K562 (cell line): Measurements from ENCODE around the gene PTPN13. TPM values are rescaled to one million over a fixed set of nuclear protein-coding genes. Genes with fewer than 3 reads are reported as not detected.

Experiments used
- ATAC-seq: fragments of 200-7000 bp; cut with Tn5 transposase; 3 replicates; pipeline ENCODE4 v1.9.1; 2020; ENCODE audit warnings: moderate library complexity
- BruUV-seq: library from RNA; stranded (reverse); fragments of 400-500 nt; replicated peaks from 2 replicates; lab custom pipeline; 2021; lab: Mats Ljungman, UMichigan
- CTCF ChIA-PET: fragments of 300-600 bp; formaldehyde crosslinking; extraction: SDS; loops from one replicate; lab custom pipeline; 2021; ENCODE audit warnings: low intra/inter-chr PET ratio; lab: Yijun Ruan, JAX
- POLR2A ChIA-PET: fragments of 300-600, 350-650 bp; sonication (Branson Sonifier 250); formaldehyde crosslinking; extraction: SDS; loops from one replicate; lab custom pipeline; 2021; ENCODE audit warnings: antibody characterized with exemption, inconsistent platforms; lab: Yijun Ruan, JAX
- DNase-seq, 4 experiments: peaks; one replicate each; pipeline versions ENCODE4 v3.0.0 to v3.0.0-alpha.2; 2011 to 2018; ENCODE audit warnings: low spot score in 3 of 4, mixed read lengths in 3 of 4; ENCODE audit errors: extremely low read depth in 1 of 4
- FAIRE-seq: peaks from 2 replicates; lab custom pipeline; 2011; peaks lifted over from hg19 to GRCh38; lab: Jason Lieb, UNC
- H2AFZ ChIP-seq: 2 replicates; pipeline ENCODE4 v1.6.0; 2011; ENCODE audit warnings: low read depth, low read length, control low read depth, inconsistent platforms
- H3K27ac ChIP-seq: fragments of 200-600 bp; 3 replicates; pipeline ENCODE4 v1.8.0; 2011; ENCODE audit warnings: low read depth, mild to moderate bottlenecking, control low read depth, inconsistent platforms, low read length, moderate library complexity, mixed read lengths; ENCODE audit errors: extremely low read depth
- H3K27me3 ChIP-seq, 2 experiments: fragments of 300-600 bp in 1 of 2; 2 replicates in 1 of 2; 3 replicates in 1 of 2; pipeline versions ENCODE4 v1.6.0 to v1.8.0; 2011; ENCODE audit warnings: inconsistent platforms in 2 of 2, low read length in 2 of 2, mild to moderate bottlenecking in 1 of 2, mixed read lengths in 1 of 2, moderate library complexity in 1 of 2; ENCODE audit not compliant: control insufficient read depth in 2 of 2, insufficient read depth in 2 of 2
- H3K36me3 ChIP-seq: fragments of 300-600 bp; 3 replicates; pipeline ENCODE4 v1.8.0; 2011; ENCODE audit warnings: mild to moderate bottlenecking, low read length, inconsistent platforms; ENCODE audit not compliant: control insufficient read depth, insufficient read depth
- H3K4me1 ChIP-seq, 2 experiments: fragments of 200-600 bp in 1 of 2; replicated peaks in 1 of 2; 2 replicates in 1 of 2; 3 replicates in 1 of 2; pipeline versions ENCODE4 v1.5.1 to v1.8.0; 2011; ENCODE audit warnings: inconsistent platforms in 2 of 2, low read length in 2 of 2, mild to moderate bottlenecking in 1 of 2, mixed read lengths in 1 of 2, moderate library complexity in 1 of 2; ENCODE audit not compliant: control insufficient read depth in 2 of 2, insufficient read depth in 2 of 2
- H3K4me2 ChIP-seq: 2 replicates; pipeline ENCODE4 v1.6.1; 2011; ENCODE audit warnings: low read length, control low read depth, inconsistent platforms, mixed read lengths; ENCODE audit not compliant: insufficient read depth
- H3K4me3 ChIP-seq: fragments of 200-600 bp; sonication (generic), shearing (Covaris generic); 2 replicates; pipeline ENCODE4 v1.5.1; 2016; ENCODE audit warnings: control low read depth, inconsistent platforms
- H3K79me2 ChIP-seq: fragments of 200-600 bp; 3 replicates; pipeline ENCODE4 v1.8.0; 2011; ENCODE audit warnings: low read length, inconsistent platforms; ENCODE audit not compliant: control insufficient read depth, insufficient read depth
- H3K9ac ChIP-seq, 2 experiments: 2 replicates each; pipeline versions ENCODE4 v1.6.0 to v1.6.1; 2011; ENCODE audit warnings: low read depth in 2 of 2, low read length in 2 of 2, control low read depth in 1 of 2, inconsistent platforms in 1 of 2, mild to moderate bottlenecking in 1 of 2, mixed read lengths in 1 of 2; ENCODE audit not compliant: insufficient read depth in 1 of 2
- H3K9me1 ChIP-seq: one replicate; pipeline ENCODE4 v1.6.0; 2011; ENCODE audit warnings: inconsistent platforms, mild to moderate bottlenecking, low read length, moderate library complexity; ENCODE audit not compliant: control insufficient read depth, insufficient read depth
- H3K9me3 ChIP-seq: replicated peaks from 2 replicates; pipeline ENCODE4 v1.5.1; 2011; ENCODE audit warnings: low read depth, low read length, inconsistent platforms; ENCODE audit not compliant: control insufficient read depth, insufficient read depth
- H4K20me1 ChIP-seq: replicated peaks from 2 replicates; pipeline ENCODE4 v1.6.1; 2011; ENCODE audit warnings: low read length, inconsistent platforms, mixed read lengths; ENCODE audit not compliant: control insufficient read depth, insufficient read depth
- ARID1B ChIP-seq: fragments of 450-650 bp; IDR thresholded peaks from 2 replicates; pipeline ENCODE4 v1.6.1; 2016; ENCODE audit warnings: antibody characterized with exemption, mild to moderate bottlenecking, inconsistent platforms
- ATF7 ChIP-seq: fragments of 450-650 bp; IDR thresholded peaks from 2 replicates; pipeline ENCODE4 v1.7.1; 2014; ENCODE audit warnings: mild to moderate bottlenecking, moderate library complexity
- BDP1 ChIP-seq: IDR thresholded peaks from 3 replicates; pipeline ENCODE4 v1.6.1; 2011; ENCODE audit not compliant: insufficient read length, insufficient read depth
- CBFB ChIP-seq: sonication (generic); formaldehyde crosslinking; IDR thresholded peaks from 2 replicates; pipeline ENCODE4 v1.4.0; 2020; ENCODE audit warnings: mild to moderate bottlenecking, missing genetic modification reagents
- CBX5 ChIP-seq: IDR thresholded peaks from 2 replicates; pipeline ENCODE4 v1.6.1; 2014; ENCODE audit warnings: low read depth, borderline replicate concordance
- DNMT1 ChIP-seq: fragments of 450-650 bp; IDR thresholded peaks from 2 replicates; pipeline ENCODE4 v1.6.1; 2016; ENCODE audit warnings: antibody characterized with exemption, mild to moderate bottlenecking
- LEF1 ChIP-seq: fragments of 450-650 bp; IDR thresholded peaks from 2 replicates; pipeline ENCODE4 v1.6.1; 2016; ENCODE audit warnings: mild to moderate bottlenecking
- MCM5 ChIP-seq: fragments of 450-650 bp; IDR thresholded peaks from 2 replicates; pipeline ENCODE4 v1.6.1; 2016; ENCODE audit warnings: low read depth
- STAT5B ChIP-seq: fragments of 250-450 bp; sonication (Bioruptor Pico); IDR thresholded peaks from 2 replicates; pipeline ENCODE4 v1.8.0; 2021; ENCODE audit warnings: mild to moderate bottlenecking, inconsistent platforms
- UBTF ChIP-seq, 2 experiments: IDR thresholded peaks; 2 replicates each; pipeline ENCODE4 v1.6.1; 2012; ENCODE audit warnings: improper control_type of control experiment in 2 of 2, low read depth in 2 of 2, low read length in 2 of 2, borderline replicate concordance in 1 of 2
- ZNF146 ChIP-seq: IDR thresholded peaks from one replicate; pipeline ENCODE4 v1.6.1; 2018; ENCODE audit warnings: missing compliant biosample characterization; ENCODE audit not compliant: unreplicated experiment
- ZNF24 ChIP-seq: fragments of 450-650 bp; IDR thresholded peaks from 2 replicates; pipeline ENCODE4 v1.6.1; 2016
- ZNF75A ChIP-seq: fragments of 450-650 bp; formaldehyde crosslinking; IDR thresholded peaks from 2 replicates; pipeline ENCODE4 v1.4.0; 2020; ENCODE audit warnings: mild to moderate bottlenecking
- ZNF778 ChIP-seq: fragments of 450-650 bp; formaldehyde crosslinking; IDR thresholded peaks from 2 replicates; pipeline ENCODE4 v1.4.0; 2020; ENCODE audit warnings: mild to moderate bottlenecking, moderate library complexity
- WGBS: fragments of 100-300 bp; shearing (Covaris generic); methylation state at CpG from one replicate; pipeline ENCODE4 v1.1.6; 2016; ENCODE audit warnings: low coverage, mixed read lengths; ENCODE audit not compliant: insufficient coverage; ENCODE audit errors: missing lambda C conversion rate; 5-methylcytosine and 5-hydroxymethylcytosine counted together
- in situ Hi-C: fragments of 300-500 bp; cut with MboI; formaldehyde crosslinking; loops from 4 replicates; pipeline ENCODE4 v1.15.0; 2018; ENCODE audit warnings: inconsistent platforms, mixed read lengths
- intact Hi-C: fragments of 100-400 bp; cut with micrococcal nuclease; formaldehyde crosslinking; loops from 2 replicates; pipeline ENCODE4 v1.14.2; 2022
- polyA plus RNA-seq, 8 experiments: library from polyadenylated mRNA; depleted of rRNA in 4 of 8; stranded (reverse) in 5 of 8; unstranded in 3 of 8; fragments of >200 nt; fragmentation: Nextera tagmentation in 2 of 8; fragmentation: Illumina TruSeq in 1 of 8; extraction: Ambion mirVana in 2 of 8; extraction: Trizol in 1 of 8; gene quantifications; 2 replicates each; pipeline versions ENCODE4 v1.2.1 to v1.2.3, GENCODE V29; 2011 to 2014; ENCODE audit warnings: inconsistent platforms in 1 of 8, missing spikeins in 1 of 8
- total RNA-seq, 7 experiments: library from RNA; depleted of rRNA in 6 of 7; stranded (reverse); fragments of >200 nt in 6 of 7; fragmentation: Illumina TruSeq in 2 of 7; extraction: Trizol in 2 of 7; gene quantifications; 2 replicates each; pipeline versions ENCODE4 v1.2.1 to v1.2.3, GENCODE V29; 2011 to 2021; ENCODE audit warnings: low replicate concordance in 1 of 7
- TF ChIP-seq, protein P1 (sequence below): fragments of 450-650 bp; IDR thresholded peaks from 2 replicates; pipeline ENCODE4 v1.6.1; 2016
- TF ChIP-seq, protein P2 (sequence below): sonication (generic); formaldehyde crosslinking; IDR thresholded peaks from 2 replicates; pipeline ENCODE4 v1.9.0; 2022; ENCODE audit warnings: mild to moderate bottlenecking, missing genetic modification reagents

Gene PTPN13
- total and polyA plus RNA-seq, 9 of the 15 experiments (the other 6 are each of a cell fraction or from before 2014, with no cell fraction given), result 0.33 TPM; not detected in 8

GRCh38 chr4:86621435-86621834, 27.3 kb downstream of the PTPN13 start:
- DNase-seq, result no peak
- Histone ChIP-seq H3K9me1 (no peaks in the 10 kb centered on the region), H3K9me3 (no peaks in the 10 kb centered on the region), H3K4me3 (no peak overlapping the region), H3K4me1 (no peaks in the 10 kb centered on the region), H4K20me1 (no peaks in the 10 kb centered on the region), H3K9ac (no peak overlapping the region), H2AFZ (no peak overlapping the region), H3K36me3 (no peaks in the 10 kb centered on the region), H3K4me2 (no peak overlapping the region), H3K27ac (no peak overlapping the region), H3K27me3 (no peaks in the 10 kb centered on the region), H3K79me2 (no peaks in the 10 kb centered on the region)
- no peak for TF ChIP-seq ARID1B
- TF ChIP-seq ZNF24, result no peak
- no peak for TF ChIP-seq ZNF778
- TF ChIP-seq MCM5, result no peak
- no peak for TF ChIP-seq BDP1
- TF ChIP-seq LEF1, result no peak
- TF ChIP-seq ATF7, result no peak
- TF ChIP-seq STAT5B, result no peak
- TF ChIP-seq UBTF (IDR thresholded peaks at IDR 0.05; ENCODE audit: borderline replicate concordance in 1 of 2, low read depth in 2 of 2, low read length in 2 of 2), result no peak
- no peak for TF ChIP-seq CBFB (CRISPR knock-in tag)
- TF ChIP-seq ZNF146 (CRISPR knock-in tag), result no peak
- no peak for TF ChIP-seq CBX5
- TF ChIP-seq, protein P1, sequence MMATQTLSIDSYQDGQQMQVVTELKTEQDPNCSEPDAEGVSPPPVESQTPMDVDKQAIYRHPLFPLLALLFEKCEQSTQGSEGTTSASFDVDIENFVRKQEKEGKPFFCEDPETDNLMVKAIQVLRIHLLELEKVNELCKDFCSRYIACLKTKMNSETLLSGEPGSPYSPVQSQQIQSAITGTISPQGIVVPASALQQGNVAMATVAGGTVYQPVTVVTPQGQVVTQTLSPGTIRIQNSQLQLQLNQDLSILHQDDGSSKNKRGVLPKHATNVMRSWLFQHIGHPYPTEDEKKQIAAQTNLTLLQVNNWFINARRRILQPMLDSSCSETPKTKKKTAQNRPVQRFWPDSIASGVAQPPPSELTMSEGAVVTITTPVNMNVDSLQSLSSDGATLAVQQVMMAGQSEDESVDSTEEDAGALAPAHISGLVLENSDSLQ, result no peak
- TF ChIP-seq DNMT1, result no peak
- no peak for TF ChIP-seq ZNF75A (CRISPR knock-in tag)
- TF ChIP-seq, protein P2, sequence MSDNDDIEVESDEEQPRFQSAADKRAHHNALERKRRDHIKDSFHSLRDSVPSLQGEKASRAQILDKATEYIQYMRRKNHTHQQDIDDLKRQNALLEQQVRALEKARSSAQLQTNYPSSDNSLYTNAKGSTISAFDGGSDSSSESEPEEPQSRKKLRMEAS (CRISPR knock-in tag), result no peak
- no peak for ATAC-seq
- no TSS peak for BruUV-seq
- ChIA-PET CTCF (no interaction called here), POLR2A (no interaction called here)
- no peak for FAIRE-seq
- WGBS, result 0% methylated on average over 1 of the region's 1 CpG
- in situ Hi-C loops (no loop called here), intact Hi-C loops (no loop called here)
